Dedifferentiated amniotic fluid mesenchymal stem cell (primary cell): ENCODE data around the gene EMD.

Experiments used
- DNase-seq: peaks from one replicate; pipeline ENCODE4 v3.0.0-alpha.2; 2016; ENCODE audit errors: extremely low spot score

The EMD gene

GRCh38 chrX:154419189-154419588, 40.1 kb downstream of the EMD start:
- DNase-seq = no peak

GRCh38 chrX:154419688-154420401, 40.8 kb downstream of the EMD start:
- no peak for DNase-seq

GRCh38 chrX:154420402-154420756, 41.3 kb downstream of the EMD start:
- no peak for DNase-seq

GRCh38 chrX:154426916-154427770, 48.0 kb downstream of the EMD start:
- no peak for DNase-seq

GRCh38 chrX:154428176-154429171, 49.4 kb downstream of the EMD start, which contains the start of gene ATP6AP1:
ATP6AP1 (plus strand) TSS chrX:154428677; CDS start chrX:154428693, 16 bp downstream.
- DNase-seq = peak; percentile 87

- no peak for DNase-seq
Observed at GRCh38 chrX:154429711-154430110, 50.6 kb downstream of the EMD start.

GRCh38 chrX:154430479-154430878, 51.4 kb downstream of the EMD start:
- DNase-seq = no peak

GRCh38 chrX:154430916-154431315, 51.8 kb downstream of the EMD start:
- no peak for DNase-seq
